MV-4-11 (cell line): ENCODE measurements around the gene INSR.
A peak's percentile ranks its signal among the peaks of the same experiment; 100 is the strongest.
"Not testable (repeated sequence)": the region's sequence is repeated elsewhere in the genome, so short reads cannot be mapped to it uniquely, and the experiment has no call there.

Experiments
- DNase-seq: peaks from one replicate; lab custom pipeline; 2025; lab: John Stamatoyannopoulos, UW

INSR gene

GRCh38 chr19:7224209-7224686, 70.0 kb downstream of the INSR start:
- no peak for DNase-seq

GRCh38 chr19:7223429-7223828, 70.8 kb downstream of the INSR start:
- DNase-seq, result no peak

GRCh38 chr19:7219056-7219455, 75.2 kb downstream of the INSR start:
- no peak for DNase-seq

GRCh38 chr19:7217861-7218260, 76.4 kb downstream of the INSR start:
- DNase-seq, result no peak

- no peak for DNase-seq
Observed at GRCh38 chr19:7216373-7216902, 77.8 kb downstream of the INSR start.

- no peak for DNase-seq
Observed at GRCh38 chr19:7215176-7215575, 79.0 kb downstream of the INSR start.

GRCh38 chr19:7214324-7215089, 79.7 kb downstream of the INSR start:
- DNase-seq, result no peak

- DNase-seq, result no peak
Observed at GRCh38 chr19:7213628-7214323, 80.4 kb downstream of the INSR start.

- DNase-seq, result no peak
Observed at GRCh38 chr19:7211191-7211951, 82.8 kb downstream of the INSR start.

- no peak for DNase-seq
Observed at GRCh38 chr19:7210359-7210758, 83.9 kb downstream of the INSR start.

GRCh38 chr19:7209597-7210325, 84.5 kb downstream of the INSR start:
- DNase-seq, result not testable (repeated sequence)

GRCh38 chr19:7209036-7209435, 85.2 kb downstream of the INSR start:
- not testable (repeated sequence) for DNase-seq

- no peak for DNase-seq
Observed at GRCh38 chr19:7203332-7203731, 90.9 kb downstream of the INSR start.

GRCh38 chr19:7202888-7203287, 91.3 kb downstream of the INSR start:
- DNase-seq, result no peak

GRCh38 chr19:7200736-7201135, 93.5 kb downstream of the INSR start:
- peak; percentile 53 for DNase-seq

- peak; percentile 58 for DNase-seq
Observed at GRCh38 chr19:7199613-7200533, 94.3 kb downstream of the INSR start.

GRCh38 chr19:7197760-7198696, 96.2 kb downstream of the INSR start:
- DNase-seq, result peak; percentile 94

GRCh38 chr19:7197119-7197759, 97.0 kb downstream of the INSR start:
- DNase-seq, result peak; percentile 100

GRCh38 chr19:7196763-7197118, 97.5 kb downstream of the INSR start:
- no peak for DNase-seq
